Neural progenitor cell (in vitro differentiated cells): ENCODE data around the gene PLEKHN1.

Source experiments
- CTCF ChIP-seq: fragments of 200-600 bp; sonication (generic); IDR thresholded peaks from 2 replicates; pipeline ENCODE4 v1.5.1; 2017; ENCODE audit warnings: antibody characterized with exemption, mild to moderate bottlenecking
- EZH2 ChIP-seq: fragments of 200-600 bp; sonication (generic); IDR thresholded peaks from 2 replicates; pipeline ENCODE4 v1.6.1; 2017; ENCODE audit warnings: antibody characterized with exemption, mild to moderate bottlenecking, moderate library complexity

DNA sequence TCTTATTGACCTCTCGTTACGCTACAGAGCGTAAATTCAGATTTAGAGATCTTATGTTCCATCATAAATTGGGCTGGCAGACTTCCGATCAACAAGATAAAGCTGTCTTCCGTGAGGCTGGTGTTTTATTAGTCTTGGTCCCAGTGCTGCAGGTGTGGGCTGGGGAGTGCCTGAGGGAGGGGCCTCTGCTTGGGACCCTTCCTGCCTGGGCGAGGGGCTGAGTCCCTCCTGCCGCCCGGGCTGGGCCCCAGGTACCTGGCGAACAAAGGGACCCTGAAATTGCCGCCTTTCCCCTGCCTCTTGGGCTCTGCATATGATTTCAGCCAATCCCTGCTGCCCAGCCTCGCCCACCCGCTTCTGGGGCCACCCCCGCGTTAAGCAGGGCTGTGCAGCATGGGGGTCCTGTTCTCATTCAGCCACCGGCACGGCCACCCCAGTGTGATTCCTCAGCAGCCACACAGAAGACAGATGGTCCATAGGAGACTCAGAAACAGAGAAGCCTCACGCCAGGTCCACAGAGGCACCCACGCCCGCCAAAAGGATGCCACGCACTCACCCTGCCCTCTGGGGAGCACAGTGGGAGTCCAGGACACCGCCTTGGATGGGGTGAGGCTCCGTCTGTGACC lies 48.7 kb upstream of the PLEKHN1 start:
- TF ChIP-seq CTCF = no peak
- TF ChIP-seq EZH2 = no peak
